GM12801 (cell line): ENCODE data around the gene CSNK2A1.

ENCODE experiments used
- CTCF ChIP-seq: IDR thresholded peaks from one replicate; pipeline ENCODE4 v1.5.1; 2011; ENCODE audit warnings: control low read depth; ENCODE audit not compliant: insufficient read length; ENCODE audit errors: extremely low read depth

CSNK2A1 gene

GRCh38 chr20:539191-539590, 4.4 kb downstream of the CSNK2A1 start:
- no peak for TF ChIP-seq CTCF

- no peak for TF ChIP-seq CTCF
Measured at GRCh38 chr20:537983-538382, 5.6 kb downstream of the CSNK2A1 start.

- TF ChIP-seq CTCF, result no peak
Measured at GRCh38 chr20:536426-537010, 7.1 kb downstream of the CSNK2A1 start.

GRCh38 chr20:535958-536357, 7.6 kb downstream of the CSNK2A1 start:
- no peak for TF ChIP-seq CTCF

GRCh38 chr20:533526-533925, 10.1 kb downstream of the CSNK2A1 start:
- TF ChIP-seq CTCF, result no peak

- no peak for TF ChIP-seq CTCF
Measured at GRCh38 chr20:532530-532929, 11.1 kb downstream of the CSNK2A1 start.

- no peak for TF ChIP-seq CTCF
Measured at GRCh38 chr20:531608-532007, 12.0 kb downstream of the CSNK2A1 start.
